ENCODE data around the gene ZMIZ2. TPM values are rescaled to one million over a fixed set of nuclear protein-coding genes. Genes with fewer than 3 reads are reported as not detected.

The ZMIZ2 gene
- total RNA-seq, 2 donors from 2014 or later, result 85.6 to 98.2 TPM

DNA sequence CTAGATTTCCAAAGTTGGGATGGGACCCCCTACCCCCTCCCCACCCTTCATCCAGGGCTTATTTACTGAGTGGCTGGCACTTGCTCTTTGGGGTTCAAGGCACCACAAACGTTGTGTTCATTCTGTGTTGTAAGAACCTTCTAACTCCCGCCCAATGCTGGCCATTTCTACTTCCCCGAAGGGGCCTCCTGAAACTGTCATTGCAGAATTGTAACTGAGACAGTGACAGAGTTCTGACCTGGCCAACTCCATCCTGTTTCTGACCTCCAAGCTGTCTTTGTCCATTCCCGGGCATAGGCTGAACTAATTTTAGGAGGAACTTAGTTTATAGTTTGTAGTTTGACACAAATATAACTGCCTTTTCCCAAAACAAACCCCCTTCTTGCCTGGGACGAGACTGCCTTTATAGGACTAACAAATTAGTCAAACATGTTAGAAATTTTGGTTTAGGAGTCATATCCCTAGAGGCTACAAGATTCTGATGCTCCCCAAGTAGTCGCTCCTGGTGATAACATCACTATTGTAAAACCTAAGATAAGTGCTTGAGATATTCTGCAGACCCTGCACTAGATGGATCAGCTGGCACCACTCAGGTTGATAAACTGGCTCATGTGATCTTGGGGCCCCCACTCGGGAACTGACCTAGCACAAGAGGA, 34.8 kb upstream of the ZMIZ2 start:
- no peaks in the 10 kb centered on the region for H3K9me3 ChIP-seq (ENCODE audit: control insufficient read depth, low read length)
- no peak overlapping the region for H3K27ac ChIP-seq (ENCODE audit: low read depth, low read length)
- Mint-ChIP-seq H3K27ac (no peak overlapping the region), H3K4me1 (peaks cover 10% of the 10 kb centered on the region), H3K4me3 (no peak overlapping the region), H3K9me3 (no peaks in the 10 kb centered on the region), H3K36me3 (ENCODE audit: low read depth) (peaks cover 3% of the 10 kb centered on the region), H3K27me3 (ENCODE audit: insufficient read depth) (peaks cover 2% of the 10 kb centered on the region)
- no peaks in the 10 kb centered on the region for H3K36me3 ChIP-seq (ENCODE audit: control insufficient read depth, insufficient read depth, low read length)
- WGBS, 2 experiments (ENCODE audit: insufficient coverage in 1 of 2, insufficient read length in 1 of 2), result 89 to 90% methylated on average over 5 to 6 of the region's 7 CpGs
- no peak overlapping the region for H3K9ac ChIP-seq (ENCODE audit: extremely low read depth, low read length, poor library complexity, severe bottlenecking)
- no peaks in the 10 kb centered on the region for H3K4me1 ChIP-seq (ENCODE audit: control insufficient read depth, insufficient read depth, low read length)
- no peaks in the 10 kb centered on the region for H3K27me3 ChIP-seq (ENCODE audit: control insufficient read depth, insufficient read depth, low read length, poor library complexity, severe bottlenecking)
- no peak overlapping the region for H3K4me3 ChIP-seq (ENCODE audit: low read length)
- DNase-seq, result no peak
- TF ChIP-seq, protein P1, sequence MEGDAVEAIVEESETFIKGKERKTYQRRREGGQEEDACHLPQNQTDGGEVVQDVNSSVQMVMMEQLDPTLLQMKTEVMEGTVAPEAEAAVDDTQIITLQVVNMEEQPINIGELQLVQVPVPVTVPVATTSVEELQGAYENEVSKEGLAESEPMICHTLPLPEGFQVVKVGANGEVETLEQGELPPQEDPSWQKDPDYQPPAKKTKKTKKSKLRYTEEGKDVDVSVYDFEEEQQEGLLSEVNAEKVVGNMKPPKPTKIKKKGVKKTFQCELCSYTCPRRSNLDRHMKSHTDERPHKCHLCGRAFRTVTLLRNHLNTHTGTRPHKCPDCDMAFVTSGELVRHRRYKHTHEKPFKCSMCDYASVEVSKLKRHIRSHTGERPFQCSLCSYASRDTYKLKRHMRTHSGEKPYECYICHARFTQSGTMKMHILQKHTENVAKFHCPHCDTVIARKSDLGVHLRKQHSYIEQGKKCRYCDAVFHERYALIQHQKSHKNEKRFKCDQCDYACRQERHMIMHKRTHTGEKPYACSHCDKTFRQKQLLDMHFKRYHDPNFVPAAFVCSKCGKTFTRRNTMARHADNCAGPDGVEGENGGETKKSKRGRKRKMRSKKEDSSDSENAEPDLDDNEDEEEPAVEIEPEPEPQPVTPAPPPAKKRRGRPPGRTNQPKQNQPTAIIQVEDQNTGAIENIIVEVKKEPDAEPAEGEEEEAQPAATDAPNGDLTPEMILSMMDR (conservative IDR thresholded peaks at IDR 0.05), result no peak

- DNase-seq, result no peak
- Mint-ChIP-seq H3K36me3 (ENCODE audit: low read depth) (no peaks in the 10 kb centered on the region), H3K9me3 (peaks cover 17% of the 10 kb centered on the region), H3K27me3 (ENCODE audit: insufficient read depth) (peaks cover 2% of the 10 kb centered on the region), H3K4me3 (no peak overlapping the region), H3K27ac (no peak overlapping the region), H3K4me1 (peaks cover 8% of the 10 kb centered on the region)
- Histone ChIP-seq H3K27me3 (ENCODE audit: control insufficient read depth, insufficient read depth, low read length, poor library complexity, severe bottlenecking) (no peaks in the 10 kb centered on the region), H3K36me3 (ENCODE audit: control insufficient read depth, insufficient read depth, low read length) (no peaks in the 10 kb centered on the region), H3K4me1 (ENCODE audit: control insufficient read depth, insufficient read depth, low read length) (no peaks in the 10 kb centered on the region), H3K9me3 (ENCODE audit: control insufficient read depth, low read length) (peaks cover 17% of the 10 kb centered on the region), H3K9ac (ENCODE audit: extremely low read depth, low read length, poor library complexity, severe bottlenecking) (no peak overlapping the region), H3K4me3 (ENCODE audit: low read length) (no peak overlapping the region), H3K27ac (ENCODE audit: low read depth, low read length) (no peak overlapping the region)
- WGBS, 2 experiments (ENCODE audit: insufficient coverage in 1 of 2, insufficient read length in 1 of 2), result 91 to 100% methylated on average over 2 to 3 of the region's 3 CpGs
- TF ChIP-seq, protein P1 (conservative IDR thresholded peaks at IDR 0.05), result no peak
Measured at GRCh38 chr7:44716205-44716604, 32.4 kb upstream of the ZMIZ2 start.

- H3K4me1 Mint-ChIP-seq, result no peaks in the 10 kb centered on the region
- TF ChIP-seq, protein P1 (conservative IDR thresholded peaks at IDR 0.05), result no peak
- H3K4me1 ChIP-seq (ENCODE audit: control insufficient read depth, insufficient read depth, low read length), result no peaks in the 10 kb centered on the region
- H3K4me3 ChIP-seq (ENCODE audit: low read length), result no peak overlapping the region
- no peak for DNase-seq
- H3K9me3 ChIP-seq (ENCODE audit: control insufficient read depth, low read length), result peaks cover 26% of the 10 kb centered on the region
- H3K27me3 ChIP-seq (ENCODE audit: control insufficient read depth, insufficient read depth, low read length, poor library complexity, severe bottlenecking), result no peaks in the 10 kb centered on the region
- no peaks in the 10 kb centered on the region for H3K36me3 Mint-ChIP-seq (ENCODE audit: low read depth)
- 90 to 95% methylated on average over 4 of the region's 4 CpGs for WGBS, 2 experiments (ENCODE audit: insufficient coverage in 1 of 2, insufficient read length in 1 of 2)
- no peak overlapping the region for H3K9ac ChIP-seq (ENCODE audit: extremely low read depth, low read length, poor library complexity, severe bottlenecking)
- H3K27me3 Mint-ChIP-seq (ENCODE audit: insufficient read depth), result no peaks in the 10 kb centered on the region
- H3K27ac ChIP-seq (ENCODE audit: low read depth, low read length), result no peak overlapping the region
- H3K27ac Mint-ChIP-seq, result no peak overlapping the region
- H3K4me3 Mint-ChIP-seq, result no peak overlapping the region
- H3K9me3 Mint-ChIP-seq, result peaks cover 36% of the 10 kb centered on the region
- no peaks in the 10 kb centered on the region for H3K36me3 ChIP-seq (ENCODE audit: control insufficient read depth, insufficient read depth, low read length)
Measured at GRCh38 chr7:44720301-44720700, 28.3 kb upstream of the ZMIZ2 start.
